ENCODE data around the gene NUDT9. TPM values are rescaled to one million over a fixed set of nuclear protein-coding genes. Genes with fewer than 3 reads are reported as not detected.

The NUDT9 gene
- total RNA-seq, 1 donor from 2014 or later: 23.6 TPM

Other genes starting within 250 kb of the NUDT9 start
- gene KLHL8, start 202.0 kb upstream of the NUDT9 start, total RNA-seq: 9.8 and 11.5 TPM in 2 replicates
- 0.16 TPM in 1 of 2 replicates, not detected in the other for gene HSD17B13, start 99.7 kb upstream of the NUDT9 start, total RNA-seq
- 21.8 and 23.8 TPM in 2 replicates for gene HSD17B11, start 31.4 kb upstream of the NUDT9 start, total RNA-seq
- gene SPARCL1, start 106.8 kb downstream of the NUDT9 start, total RNA-seq: 4.0 TPM in 2 replicates
- not detected in 2 replicates for gene DSPP, start 186.0 kb downstream of the NUDT9 start, total RNA-seq
- not detected in 2 replicates for gene DMP1, start 227.7 kb downstream of the NUDT9 start, total RNA-seq

Measured in osteocyte (in vitro differentiated cells).